GM18505 (cell line): ENCODE results near the gene PACSIN1.

Experiments
- ATAC-seq: cut with Tn5 transposase; IDR thresholded peaks from one replicate; pipeline ENCODE4 v1.9.1; 2021; ENCODE audit not compliant: unreplicated experiment
- POLR2A ChIP-seq: IDR thresholded peaks from 4 replicates; pipeline ENCODE4 v1.6.1; 2011; ENCODE audit warnings: borderline replicate concordance; ENCODE audit not compliant: insufficient read depth, insufficient read length; ENCODE audit errors: extremely low read depth

Gene PACSIN1

GRCh38 chr6:34508425-34508824, 42.5 kb downstream of the PACSIN1 start:
- TF ChIP-seq POLR2A, result no peak
- ATAC-seq, result no peak

GRCh38 chr6:34509782-34510181, 43.9 kb downstream of the PACSIN1 start:
- ATAC-seq, result no peak
- no peak for TF ChIP-seq POLR2A

GRCh38 chr6:34510299-34510698, 44.4 kb downstream of the PACSIN1 start:
- ATAC-seq, result no peak
- TF ChIP-seq POLR2A, result no peak

- TF ChIP-seq POLR2A, result no peak
- no peak for ATAC-seq
Measured at GRCh38 chr6:34511214-34511914, 45.5 kb downstream of the PACSIN1 start.

GRCh38 chr6:34511915-34512737, 46.2 kb downstream of the PACSIN1 start:
- ATAC-seq, result no peak

GRCh38 chr6:34512738-34513115, 46.9 kb downstream of the PACSIN1 start:
- no peak for ATAC-seq
- TF ChIP-seq POLR2A, result no peak

More at GRCh38 chr6:34511915-34512737, 46.2 kb downstream of the PACSIN1 start:
- no peak for TF ChIP-seq POLR2A

GRCh38 chr6:34513646-34514045, 47.8 kb downstream of the PACSIN1 start:
- no peak for TF ChIP-seq POLR2A
- no peak for ATAC-seq

- no peak for TF ChIP-seq POLR2A
- ATAC-seq, result no peak
Measured at GRCh38 chr6:34514112-34514511, 48.2 kb downstream of the PACSIN1 start.

GRCh38 chr6:34514593-34515472, 49.0 kb downstream of the PACSIN1 start:
- no peak for TF ChIP-seq POLR2A
- no peak for ATAC-seq

- no peak for TF ChIP-seq POLR2A
- ATAC-seq, result no peak
Measured at GRCh38 chr6:34515473-34516387, 49.9 kb downstream of the PACSIN1 start.

GRCh38 chr6:34516391-34517324, 50.8 kb downstream of the PACSIN1 start:
- ATAC-seq, result no peak
- TF ChIP-seq POLR2A, result no peak

- ATAC-seq, result no peak
- TF ChIP-seq POLR2A, result no peak
Measured at GRCh38 chr6:34517461-34517881, 51.6 kb downstream of the PACSIN1 start.

GRCh38 chr6:34517966-34518365, 52.1 kb downstream of the PACSIN1 start:
- TF ChIP-seq POLR2A, result no peak
- ATAC-seq, result no peak
